Lower leg skin (tissue), 4 donors: Measurements from ENCODE around the gene PNLIPRP2. TPM values are rescaled to one million over a fixed set of nuclear protein-coding genes. Genes with fewer than 3 reads are reported as not detected.

Experiments
- DNase-seq, 2 donors: peaks; one replicate each; pipeline ENCODE4 v3.0.0-alpha.2; 2019; ENCODE audit warnings: low spot score in 2 of 2
- H3K4me3 ChIP-seq: fragments of 200-600 bp; sonication (generic); 2 replicates; pipeline ENCODE4 v1.5.1; 2017; ENCODE audit warnings: mild to moderate bottlenecking, low read depth; ENCODE audit not compliant: poor library complexity, severe bottlenecking
- POLR2A ChIP-seq, 2 donors: fragments of 450-650 bp; IDR thresholded peaks; one replicate each; pipeline ENCODE4 v1.6.1; 2016 to 2017; ENCODE audit warnings: antibody characterized with exemption in 2 of 2, mild to moderate bottlenecking in 1 of 2, moderate library complexity in 1 of 2
- WGBS, 2 donors: methylation state at CpG; one replicate each; pipeline ENCODE4 v1.1.5; 2018; 5-methylcytosine and 5-hydroxymethylcytosine counted together
- intact Hi-C: fragments of 100-400 bp; cut with DNase I; formaldehyde crosslinking; loops from one replicate; pipeline ENCODE4 v1.15.0; 2023; ENCODE audit warnings: low total_unique reads
- total RNA-seq, 4 donors: library from RNA; depleted of rRNA; stranded (reverse); fragments of >200 nt; gene quantifications; one replicate each; pipeline ENCODE4 v1.1.0, GENCODE V29; 2016
- TF ChIP-seq, protein P1 (sequence below), 3 donors: fragments of 450-650 bp; IDR thresholded peaks; one replicate each; pipeline ENCODE4 v1.5.1; 2016; ENCODE audit warnings: antibody characterized with exemption in 3 of 3, mild to moderate bottlenecking in 3 of 3, moderate library complexity in 2 of 3

Gene PNLIPRP2
- total RNA-seq, 4 donors from 2014 or later, result 0.29 TPM; not detected in 3

- DNase-seq, result peak in 1 of 2 donors; percentile 68
- intact Hi-C loops, result loop anchor here (10.0 kb wide), 1 partner anchor 494 kb away; no protein-coding TSS in a partner anchor
- no peak overlapping the region for H3K4me3 ChIP-seq
- TF ChIP-seq POLR2A (IDR thresholded peaks at IDR 0.05), result no peak
- TF ChIP-seq, protein P1, sequence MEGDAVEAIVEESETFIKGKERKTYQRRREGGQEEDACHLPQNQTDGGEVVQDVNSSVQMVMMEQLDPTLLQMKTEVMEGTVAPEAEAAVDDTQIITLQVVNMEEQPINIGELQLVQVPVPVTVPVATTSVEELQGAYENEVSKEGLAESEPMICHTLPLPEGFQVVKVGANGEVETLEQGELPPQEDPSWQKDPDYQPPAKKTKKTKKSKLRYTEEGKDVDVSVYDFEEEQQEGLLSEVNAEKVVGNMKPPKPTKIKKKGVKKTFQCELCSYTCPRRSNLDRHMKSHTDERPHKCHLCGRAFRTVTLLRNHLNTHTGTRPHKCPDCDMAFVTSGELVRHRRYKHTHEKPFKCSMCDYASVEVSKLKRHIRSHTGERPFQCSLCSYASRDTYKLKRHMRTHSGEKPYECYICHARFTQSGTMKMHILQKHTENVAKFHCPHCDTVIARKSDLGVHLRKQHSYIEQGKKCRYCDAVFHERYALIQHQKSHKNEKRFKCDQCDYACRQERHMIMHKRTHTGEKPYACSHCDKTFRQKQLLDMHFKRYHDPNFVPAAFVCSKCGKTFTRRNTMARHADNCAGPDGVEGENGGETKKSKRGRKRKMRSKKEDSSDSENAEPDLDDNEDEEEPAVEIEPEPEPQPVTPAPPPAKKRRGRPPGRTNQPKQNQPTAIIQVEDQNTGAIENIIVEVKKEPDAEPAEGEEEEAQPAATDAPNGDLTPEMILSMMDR (IDR thresholded peaks at IDR 0.05), result no peak
- 69 to 80% methylated on average over 6 of the region's 6 CpGs for WGBS, 2 donors
Observed at GRCh38 chr10:116670706-116671105, 50.0 kb downstream of the PNLIPRP2 start.

- TF ChIP-seq, protein P1 (IDR thresholded peaks at IDR 0.05), result no peak
- no peak for TF ChIP-seq POLR2A (IDR thresholded peaks at IDR 0.05)
- DNase-seq, result no peak
- intact Hi-C loops, result loop anchor here (10.0 kb wide), 1 partner anchor 493 kb away; no protein-coding TSS in a partner anchor
- WGBS, 2 donors, result 66 to 73% methylated on average over 5 of the region's 5 CpGs
- H3K4me3 ChIP-seq, result no peak overlapping the region
Observed at GRCh38 chr10:116671274-116671926, 50.6 kb downstream of the PNLIPRP2 start.

DNA sequence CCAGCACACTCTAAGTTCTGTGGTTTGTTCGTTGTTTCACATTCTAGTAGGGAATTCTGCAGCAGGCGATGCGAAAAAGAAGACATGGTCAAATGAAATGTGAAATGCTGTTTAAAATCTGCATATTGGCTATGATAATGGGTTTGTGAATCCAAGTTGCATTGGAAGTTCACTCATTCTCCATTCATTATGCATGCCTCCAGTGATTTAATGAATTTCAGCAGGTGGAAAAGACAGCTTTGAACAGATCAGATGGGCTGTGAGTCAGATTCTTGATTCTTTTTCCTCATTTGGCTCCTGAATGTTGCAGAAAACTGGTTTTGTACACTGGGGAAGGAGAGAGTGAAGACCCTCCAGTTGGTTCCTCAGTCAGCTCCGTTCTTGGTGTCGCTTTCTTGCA lies 52.1 kb downstream of the PNLIPRP2 start:
- TF ChIP-seq, protein P1 (IDR thresholded peaks at IDR 0.05), result no peak
- no peak for TF ChIP-seq POLR2A (IDR thresholded peaks at IDR 0.05)
- 88 to 94% methylated on average over 5 of the region's 5 CpGs for WGBS, 2 donors
- DNase-seq, result no peak
- intact Hi-C loops, result loop anchor here (10.0 kb wide), 1 partner anchor 492 kb away; no protein-coding TSS in a partner anchor
- H3K4me3 ChIP-seq, result no peak overlapping the region

GRCh38 chr10:116673866-116674265 lies 53.1 kb downstream of the PNLIPRP2 start:
- WGBS, 2 donors, result 43 to 54% methylated on average over 2 of the region's 2 CpGs
- H3K4me3 ChIP-seq, result no peak overlapping the region
- no peak for DNase-seq
- intact Hi-C loops, result loop anchor here (10.0 kb wide), 1 partner anchor 491 kb away; no protein-coding TSS in a partner anchor
- no peak for TF ChIP-seq POLR2A (IDR thresholded peaks at IDR 0.05)
- TF ChIP-seq, protein P1 (IDR thresholded peaks at IDR 0.05), result no peak

- intact Hi-C loops, result loop anchor here (10.0 kb wide), 1 partner anchor 490 kb away; no protein-coding TSS in a partner anchor
Observed at GRCh38 chr10:116674901-116675423, 54.2 kb downstream of the PNLIPRP2 start.

More at GRCh38 chr10:116674901-116675423, 54.2 kb downstream of the PNLIPRP2 start:
- 94 to 96% methylated on average over 27 to 30 of the region's 32 CpGs for WGBS, 2 donors
- no peak overlapping the region for H3K4me3 ChIP-seq
- peak in 1 of 2 donors; percentile 79 for DNase-seq
- TF ChIP-seq, protein P1 (IDR thresholded peaks at IDR 0.05), result no peak
- no peak for TF ChIP-seq POLR2A (IDR thresholded peaks at IDR 0.05)
